Mesenchymal stem cell (in vitro differentiated cells and primary cell): ENCODE results near the gene IL1RAPL1.

Source experiments
- DNase-seq: peaks from one replicate; pipeline ENCODE4 v3.0.0-alpha.2; 2013
- H2AFZ ChIP-seq: one replicate; pipeline ENCODE4 v1.6.1; 2013; ENCODE audit warnings: low read depth, mild to moderate bottlenecking, control low read depth, inconsistent platforms, low read length, moderate library complexity
- H2AK5ac ChIP-seq: 2 replicates; pipeline ENCODE4 v1.6.1; 2013; ENCODE audit warnings: low read length, moderate library complexity, mild to moderate bottlenecking, inconsistent platforms; ENCODE audit not compliant: severe bottlenecking
- H2BK120ac ChIP-seq: one replicate; pipeline ENCODE4 v1.6.1; 2013; ENCODE audit warnings: low read depth, mild to moderate bottlenecking, inconsistent platforms, low read length, moderate library complexity
- H2BK12ac ChIP-seq, 2 experiments: one replicate each; pipeline ENCODE4 v1.6.1; 2013; ENCODE audit warnings: inconsistent platforms in 2 of 2, low read length in 2 of 2, mild to moderate bottlenecking in 2 of 2, moderate library complexity in 2 of 2, control low read depth in 1 of 2
- H2BK15ac ChIP-seq: one replicate; pipeline ENCODE4 v1.6.1; 2013; ENCODE audit warnings: mild to moderate bottlenecking, low read depth, inconsistent platforms; ENCODE audit not compliant: poor library complexity, severe bottlenecking
- H2BK5ac ChIP-seq: 2 replicates; pipeline ENCODE4 v1.6.1; 2013; ENCODE audit warnings: low read depth, mild to moderate bottlenecking, low read length, control low read depth, inconsistent platforms; ENCODE audit not compliant: poor library complexity, severe bottlenecking
- H3K14ac ChIP-seq, 2 experiments: one replicate each; pipeline ENCODE4 v1.6.1; 2013; ENCODE audit warnings: inconsistent platforms in 2 of 2, low read length in 2 of 2, control low read depth in 1 of 2, mild to moderate bottlenecking in 1 of 2, moderate library complexity in 1 of 2
- H3K18ac ChIP-seq, 2 experiments: one replicate each; pipeline ENCODE4 v1.6.1; 2013; ENCODE audit warnings: inconsistent platforms in 2 of 2, low read length in 2 of 2, control low read depth in 1 of 2, low read depth in 1 of 2, mild to moderate bottlenecking in 1 of 2
- H3K23ac ChIP-seq, 2 experiments: one replicate each; pipeline ENCODE4 v1.6.1; 2013; ENCODE audit warnings: inconsistent platforms in 2 of 2, low read length in 2 of 2, mild to moderate bottlenecking in 2 of 2, moderate library complexity in 2 of 2, control low read depth in 1 of 2
- H3K27ac ChIP-seq: 2 replicates; pipeline ENCODE4 v1.5.1; 2013; ENCODE audit warnings: mild to moderate bottlenecking, moderate library complexity, low read length, control low read depth, inconsistent platforms; ENCODE audit not compliant: poor library complexity, severe bottlenecking
- H3K27me3 ChIP-seq, 2 experiments: 2 replicates each; pipeline versions ENCODE4 v1.6.1 to v1.7.0; 2013; ENCODE audit warnings: low read length in 2 of 2, mild to moderate bottlenecking in 2 of 2, moderate library complexity in 2 of 2, control low read depth in 1 of 2, inconsistent platforms in 1 of 2; ENCODE audit not compliant: control insufficient read depth in 1 of 2, insufficient read depth in 1 of 2
- H3K36me3 ChIP-seq, 2 experiments: 2 replicates each; pipeline versions ENCODE4 v1.6.1 to v1.7.0; 2013; ENCODE audit warnings: low read length in 2 of 2, control low read depth in 1 of 2, inconsistent platforms in 1 of 2, low read depth in 1 of 2, mild to moderate bottlenecking in 1 of 2; ENCODE audit not compliant: insufficient read depth in 2 of 2, control insufficient read depth in 1 of 2
- H3K4ac ChIP-seq, 2 experiments: one replicate each; pipeline ENCODE4 v1.6.1; 2013; ENCODE audit warnings: inconsistent platforms in 2 of 2, low read length in 2 of 2, mild to moderate bottlenecking in 2 of 2, moderate library complexity in 2 of 2, control low read depth in 1 of 2, low read depth in 1 of 2
- H3K4me1 ChIP-seq: 2 replicates; pipeline ENCODE4 v1.6.1; 2013; ENCODE audit warnings: low read depth, low read length, control low read depth; ENCODE audit not compliant: control insufficient read depth, insufficient read depth
- H3K4me2 ChIP-seq: 2 replicates; pipeline ENCODE4 v1.6.1; 2013; ENCODE audit warnings: low read length, mild to moderate bottlenecking, inconsistent platforms; ENCODE audit not compliant: poor library complexity, severe bottlenecking
- H3K4me3 ChIP-seq, 2 experiments: 2 replicates each; pipeline versions ENCODE4 v1.5.1 to v1.7.0; 2013; ENCODE audit warnings: low read length in 2 of 2, mild to moderate bottlenecking in 2 of 2, control low read depth in 1 of 2, low read depth in 1 of 2; ENCODE audit not compliant: insufficient read depth in 1 of 2
- H3K79me1 ChIP-seq: replicated peaks from 2 replicates; pipeline ENCODE4 v1.6.1; 2013; ENCODE audit warnings: mild to moderate bottlenecking, control low read depth, low read length, inconsistent platforms; ENCODE audit not compliant: poor library complexity, severe bottlenecking
- H3K9ac ChIP-seq: 2 replicates; pipeline ENCODE4 v1.7.0; 2013; ENCODE audit warnings: mild to moderate bottlenecking, low read length, moderate library complexity
- H3K9me3 ChIP-seq: 2 replicates; pipeline ENCODE4 v1.7.0; 2013; ENCODE audit warnings: mild to moderate bottlenecking, low read length; ENCODE audit not compliant: control insufficient read depth
- H4K8ac ChIP-seq: one replicate; pipeline ENCODE4 v1.6.1; 2013; ENCODE audit warnings: inconsistent platforms, mild to moderate bottlenecking, low read length, moderate library complexity
- H4K91ac ChIP-seq: one replicate; pipeline ENCODE4 v1.6.1; 2013; ENCODE audit warnings: mild to moderate bottlenecking, low read length, inconsistent platforms
- WGBS: methylation state at CpG from one replicate; pipeline ENCODE4 v1.1.7; 2013; ENCODE audit warnings: mixed read lengths; 5-methylcytosine and 5-hydroxymethylcytosine counted together

IL1RAPL1 gene

GRCh38 chrX:29661290-29661689 is 1074.0 kb downstream of the IL1RAPL1 start:
- Histone ChIP-seq H3K18ac (no peak overlapping the region), H3K4me2 (no peak overlapping the region), H3K4ac (no peak overlapping the region), H3K27ac (peak overlapping the region; percentile 97), H2BK5ac (no peak overlapping the region), H2BK15ac (no peak overlapping the region), H3K4me1 (peaks cover 1% of the 10 kb centered on the region), H3K9me3 (no peaks in the 10 kb centered on the region), H3K4me3 (no peak overlapping the region), H4K91ac (no peak overlapping the region), H2AK5ac (no peak overlapping the region), H2BK120ac (no peak overlapping the region), H2BK12ac (no peak overlapping the region), H4K8ac (no peak overlapping the region), H3K79me1 (no peaks in the 10 kb centered on the region), H3K27me3 (no peaks in the 10 kb centered on the region), H3K14ac (no peak overlapping the region), H3K36me3 (no peaks in the 10 kb centered on the region), H3K9ac (peak overlapping the region; percentile 14), H3K23ac (no peak overlapping the region), H2AFZ (no peak overlapping the region)
- peak; percentile 45 for DNase-seq

GRCh38 chrX:29662101-29662500 is 1074.9 kb downstream of the IL1RAPL1 start:
- H2BK120ac ChIP-seq, result no peak overlapping the region
- no peak overlapping the region for H2BK15ac ChIP-seq
- no peak overlapping the region for H3K23ac ChIP-seq
- no peak overlapping the region for H2BK5ac ChIP-seq
- peak; percentile 81 for DNase-seq
- no peak overlapping the region for H2BK12ac ChIP-seq
- H3K9ac ChIP-seq, result peak overlapping the region; percentile 14
- H3K9me3 ChIP-seq, result no peaks in the 10 kb centered on the region
- no peak overlapping the region for H4K8ac ChIP-seq
- no peak overlapping the region for H2AFZ ChIP-seq
- peaks cover 1% of the 10 kb centered on the region for H3K4me1 ChIP-seq
- no peak overlapping the region for H3K14ac ChIP-seq
- H2AK5ac ChIP-seq, result no peak overlapping the region
- no peak overlapping the region for H4K91ac ChIP-seq
- H3K18ac ChIP-seq, result no peak overlapping the region
- H3K36me3 ChIP-seq, result no peaks in the 10 kb centered on the region
- no peak overlapping the region for H3K4me3 ChIP-seq
- H3K27ac ChIP-seq, result peak overlapping the region; percentile 97
- no peak overlapping the region for H3K4ac ChIP-seq
- H3K27me3 ChIP-seq, result no peaks in the 10 kb centered on the region
- no peaks in the 10 kb centered on the region for H3K79me1 ChIP-seq
- H3K4me2 ChIP-seq, result no peak overlapping the region

GRCh38 chrX:29662759-29663503 is 1075.7 kb downstream of the IL1RAPL1 start:
- Histone ChIP-seq H3K4me2 (no peak overlapping the region), H2BK5ac (no peak overlapping the region), H2BK15ac (no peak overlapping the region), H2BK12ac (no peak overlapping the region), H4K91ac (no peak overlapping the region), H2AK5ac (no peak overlapping the region), H3K18ac (no peak overlapping the region), H3K4me3 (peak overlapping the region in 1 of 2 experiments; percentile 4), H3K27ac (peak overlapping the region; percentile 84), H2AFZ (no peak overlapping the region), H4K8ac (no peak overlapping the region), H3K9me3 (no peaks in the 10 kb centered on the region), H3K9ac (peak overlapping the region; percentile 56), H3K4me1 (peaks cover 1% of the 10 kb centered on the region), H3K14ac (no peak overlapping the region), H3K4ac (no peak overlapping the region), H3K79me1 (no peaks in the 10 kb centered on the region), H2BK120ac (no peak overlapping the region), H3K36me3 (no peaks in the 10 kb centered on the region), H3K23ac (no peak overlapping the region), H3K27me3 (no peaks in the 10 kb centered on the region)
- peak; percentile 93 for DNase-seq
- WGBS, result 0% methylated on average over 2 of the region's 4 CpGs

- no peak overlapping the region for H2BK120ac ChIP-seq
- H3K9ac ChIP-seq, result no peak overlapping the region
- no peak overlapping the region for H4K8ac ChIP-seq
- no peak overlapping the region for H2AFZ ChIP-seq
- no peak overlapping the region for H3K23ac ChIP-seq
- no peak overlapping the region for H2BK5ac ChIP-seq
- peak overlapping the region in 1 of 2 experiments; percentile 51 for H3K4ac ChIP-seq
- no peaks in the 10 kb centered on the region for H3K9me3 ChIP-seq
- 100% methylated on average over 1 of the region's 1 CpG for WGBS
- H2BK15ac ChIP-seq, result no peak overlapping the region
- H3K4me3 ChIP-seq, result no peak overlapping the region
- H3K4me2 ChIP-seq, result no peak overlapping the region
- no peaks in the 10 kb centered on the region for H3K27me3 ChIP-seq
- H2AK5ac ChIP-seq, result no peak overlapping the region
- H3K14ac ChIP-seq, result no peak overlapping the region
- H3K18ac ChIP-seq, result no peak overlapping the region
- H3K79me1 ChIP-seq, result no peaks in the 10 kb centered on the region
- H4K91ac ChIP-seq, result no peak overlapping the region
- H3K4me1 ChIP-seq, result peaks cover 1% of the 10 kb centered on the region
- no peaks in the 10 kb centered on the region for H3K36me3 ChIP-seq
- no peak for DNase-seq
- no peak overlapping the region for H2BK12ac ChIP-seq
- H3K27ac ChIP-seq, result no peak overlapping the region
Observed at GRCh38 chrX:29665532-29665931, 1078.3 kb downstream of the IL1RAPL1 start.
